Activated gamma-delta T cell treated with anti-CD3 and anti-CD28 coated beads, Interleukin-2, amount 50 U/mL, for 16 hours (primary cell): Measurements from ENCODE around the gene MTTP.

ENCODE experiments used
- DNase-seq: peaks from one replicate; pipeline ENCODE4 v3.0.0-alpha.2; 2020; ENCODE audit warnings: low read depth

MTTP gene

DNA sequence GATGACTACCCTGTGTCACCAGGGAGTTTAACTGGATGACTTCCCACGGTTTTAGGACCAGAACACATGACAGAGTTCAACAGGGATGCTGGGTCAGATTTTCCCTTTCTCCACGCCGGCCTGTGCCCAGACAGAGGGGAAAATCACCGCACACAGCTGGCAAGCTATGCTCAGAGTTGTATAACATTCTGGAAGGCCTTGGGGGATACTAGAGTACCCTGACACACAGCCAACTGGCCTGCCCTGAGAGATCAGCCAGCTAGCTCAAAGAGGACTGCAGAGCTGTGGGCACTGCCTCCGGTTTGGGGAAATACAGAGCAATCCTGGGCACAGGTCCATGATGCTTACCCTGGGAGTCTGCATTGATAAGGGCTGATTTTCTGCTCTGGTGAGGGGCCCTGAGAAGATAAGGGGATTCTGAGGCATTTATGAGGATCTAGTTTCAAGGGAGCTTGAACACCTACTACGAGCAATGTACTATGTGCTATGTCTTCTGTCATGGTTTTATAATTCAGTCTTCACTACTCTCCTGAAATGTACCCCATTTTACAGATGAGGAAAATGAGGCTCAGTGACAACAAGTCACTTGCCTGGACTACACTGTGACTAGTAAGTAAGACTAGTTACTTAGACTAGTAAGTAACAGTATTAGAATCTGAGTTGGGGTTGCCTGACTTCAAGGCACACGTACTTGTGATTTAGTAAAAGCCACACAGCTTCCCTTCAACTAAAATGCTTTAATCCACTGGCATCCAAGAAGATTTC, 68.3 kb downstream of the MTTP start:
- DNase-seq: no peak

DNA sequence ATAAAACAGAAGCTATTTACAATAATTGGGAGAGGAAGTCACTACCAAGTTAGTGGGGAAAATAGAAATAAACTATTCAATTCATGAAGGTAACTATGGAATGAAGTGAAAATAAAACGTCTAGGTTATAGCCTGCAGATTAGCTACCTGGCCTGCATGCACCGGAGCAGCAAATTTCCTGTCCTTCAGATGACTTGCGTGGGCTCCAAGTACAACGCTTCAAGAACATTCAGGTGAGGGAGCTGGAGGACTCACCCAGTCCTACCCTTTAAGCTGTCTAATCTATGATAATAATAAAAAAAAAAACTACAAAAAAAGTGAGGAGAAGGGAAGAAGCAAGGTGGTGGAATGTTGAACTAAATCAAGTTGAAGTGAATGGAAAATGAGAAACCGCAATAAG, 69.8 kb downstream of the MTTP start:
- DNase-seq: no peak

DNA sequence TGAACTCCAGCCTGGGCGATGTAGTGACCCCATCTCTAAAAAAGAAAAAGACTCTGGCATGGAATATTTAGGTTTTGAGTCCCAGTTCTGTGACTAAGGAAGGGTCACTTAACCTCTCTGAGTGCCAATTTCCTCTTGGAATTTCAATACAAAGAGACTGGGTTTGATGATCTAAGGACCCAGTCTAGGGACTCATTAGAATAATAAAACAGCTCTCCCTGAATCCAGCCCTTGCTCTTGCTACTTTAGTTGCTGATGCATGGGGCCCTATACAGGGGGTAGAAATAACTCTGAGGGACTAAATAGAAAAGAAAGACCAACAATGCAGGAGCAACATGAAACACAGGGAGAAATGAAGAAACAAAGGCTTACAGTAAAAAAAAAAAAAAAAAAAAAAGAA, 70.4 kb downstream of the MTTP start:
- no peak for DNase-seq

DNA sequence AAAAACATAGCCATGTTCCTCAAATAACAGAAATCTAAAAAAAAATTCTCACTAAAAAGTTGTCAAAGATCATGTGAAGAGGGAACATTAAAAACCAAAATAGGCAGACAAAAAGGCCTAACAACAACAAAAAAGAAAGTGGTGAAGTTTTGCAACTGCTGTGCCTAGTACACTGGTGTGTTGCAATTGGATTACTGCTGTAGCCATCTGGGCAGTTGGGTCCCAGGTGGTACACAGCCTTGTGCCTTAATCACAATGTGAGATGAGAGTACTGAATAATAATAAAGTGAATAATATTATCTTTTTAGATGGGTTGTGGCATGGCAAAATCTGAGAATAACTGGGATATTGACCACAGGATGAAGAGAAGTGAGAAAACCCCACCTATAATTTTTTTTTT, 71.0 kb downstream of the MTTP start:
- DNase-seq: no peak

DNA sequence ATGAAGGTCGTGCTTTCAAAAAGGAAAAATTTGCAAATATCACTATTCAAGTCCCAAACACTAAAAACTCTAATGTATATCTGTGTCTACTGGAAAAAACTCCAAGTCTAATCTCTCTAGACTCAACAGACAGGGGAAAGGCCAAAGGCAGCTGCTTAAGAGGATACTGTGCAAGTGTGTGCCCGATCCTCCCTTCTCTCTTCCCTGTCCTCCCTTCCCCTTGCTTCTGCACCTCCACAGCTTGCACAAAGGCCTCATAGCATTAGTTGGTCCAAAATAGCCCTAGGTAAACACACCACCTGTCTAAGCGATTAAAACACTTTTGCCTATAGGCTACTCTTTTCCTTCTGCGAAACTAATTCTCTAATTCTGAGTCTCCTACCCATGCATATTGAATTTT, 72.4 kb downstream of the MTTP start:
- no peak for DNase-seq

DNA sequence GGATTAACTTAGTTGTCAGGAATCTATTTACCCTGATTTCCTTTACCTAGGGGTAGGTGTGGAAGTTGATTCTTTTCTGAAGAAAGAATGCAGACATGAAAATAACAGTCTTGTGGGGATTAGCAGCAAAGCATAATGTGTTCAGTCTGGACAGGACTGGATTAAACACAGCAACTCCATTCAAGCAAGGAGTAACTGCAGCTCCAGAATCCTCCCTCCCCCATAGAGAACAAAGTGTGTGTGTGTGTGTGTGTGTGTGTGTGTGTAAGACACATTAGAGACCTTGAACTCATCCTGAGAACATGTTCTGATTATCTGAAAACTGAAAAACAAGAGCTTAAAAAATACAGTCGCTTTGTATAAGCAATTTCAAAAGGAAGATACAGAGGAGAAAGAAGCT, 73.7 kb downstream of the MTTP start:
- DNase-seq: no peak

DNA sequence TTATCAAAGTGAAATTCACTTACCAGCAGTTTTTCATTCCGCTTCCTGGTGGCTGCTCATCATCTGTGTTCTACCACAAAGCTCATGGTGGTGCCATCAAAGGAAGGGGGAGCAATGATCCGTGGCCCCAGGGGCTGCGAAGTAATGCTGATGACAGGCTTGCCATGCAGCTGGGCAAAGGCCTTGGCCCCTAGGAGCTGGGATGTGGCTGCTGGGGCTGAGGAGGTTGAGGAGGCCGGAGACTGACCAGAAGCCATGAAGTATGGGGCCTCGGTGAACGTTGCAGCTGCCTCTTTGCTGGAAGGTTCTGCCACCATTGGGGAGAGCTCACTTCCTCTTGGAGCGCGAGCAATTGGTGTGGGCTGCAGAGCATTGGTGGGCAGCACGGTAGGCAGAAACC, 74.6 kb downstream of the MTTP start:
- DNase-seq: no peak

DNA sequence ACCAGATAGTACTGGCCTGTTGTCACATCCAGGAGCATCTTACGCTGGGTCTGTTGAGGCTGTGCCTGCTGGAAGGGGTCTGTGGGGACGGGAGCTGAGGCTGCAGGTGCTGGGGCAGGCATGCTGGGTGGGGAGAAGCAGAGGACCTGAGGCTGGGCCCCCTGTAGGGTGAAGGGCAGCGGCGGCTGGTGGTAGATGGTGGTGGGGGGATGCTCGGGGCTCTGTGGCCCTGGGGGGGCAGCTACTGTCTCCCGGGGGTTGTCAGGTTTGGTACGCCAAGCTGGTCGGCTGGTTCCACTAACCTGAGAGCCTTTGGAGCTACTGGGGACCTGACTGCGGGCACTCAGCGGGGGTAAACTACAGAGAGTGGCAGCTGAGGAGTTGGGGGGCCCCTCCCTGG, 75.2 kb downstream of the MTTP start:
- DNase-seq: no peak

DNA sequence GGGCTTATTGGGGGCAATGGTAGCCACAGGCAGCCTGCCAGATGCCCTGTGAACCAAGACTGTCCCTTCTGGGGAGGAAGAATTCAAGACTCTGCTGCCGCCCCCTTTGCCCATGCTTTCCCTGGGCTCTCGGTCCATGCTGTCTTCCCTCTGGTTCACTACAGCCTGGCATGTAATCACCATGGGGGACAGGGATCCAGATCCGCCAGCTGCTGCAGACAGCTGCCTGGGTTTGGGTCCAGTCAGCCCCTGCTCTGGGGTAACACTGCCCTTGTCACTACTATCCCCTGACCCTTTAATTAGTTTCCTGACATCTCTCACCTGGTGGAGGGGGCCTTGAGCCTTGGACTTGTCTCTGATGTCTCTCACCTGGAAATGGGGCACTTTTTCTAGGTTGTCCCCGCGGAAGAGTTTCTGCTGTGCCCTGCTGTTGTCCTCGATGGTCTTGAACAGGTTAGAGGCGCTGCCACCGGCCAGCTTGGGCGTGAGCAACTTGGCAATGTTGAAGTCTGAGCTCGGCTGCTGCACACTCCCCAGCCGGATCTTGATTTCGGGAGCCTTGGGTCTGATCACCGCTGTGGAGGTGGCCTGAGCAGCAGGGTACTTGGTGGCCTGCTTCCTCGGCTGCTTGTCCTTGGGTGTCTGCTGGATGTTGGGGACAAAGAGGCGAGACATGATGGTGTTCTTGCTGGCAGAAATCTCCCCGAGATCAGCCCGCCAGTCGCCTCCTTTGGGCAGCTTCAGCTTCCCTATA, 76.6 kb downstream of the MTTP start:
- no peak for DNase-seq

DNA sequence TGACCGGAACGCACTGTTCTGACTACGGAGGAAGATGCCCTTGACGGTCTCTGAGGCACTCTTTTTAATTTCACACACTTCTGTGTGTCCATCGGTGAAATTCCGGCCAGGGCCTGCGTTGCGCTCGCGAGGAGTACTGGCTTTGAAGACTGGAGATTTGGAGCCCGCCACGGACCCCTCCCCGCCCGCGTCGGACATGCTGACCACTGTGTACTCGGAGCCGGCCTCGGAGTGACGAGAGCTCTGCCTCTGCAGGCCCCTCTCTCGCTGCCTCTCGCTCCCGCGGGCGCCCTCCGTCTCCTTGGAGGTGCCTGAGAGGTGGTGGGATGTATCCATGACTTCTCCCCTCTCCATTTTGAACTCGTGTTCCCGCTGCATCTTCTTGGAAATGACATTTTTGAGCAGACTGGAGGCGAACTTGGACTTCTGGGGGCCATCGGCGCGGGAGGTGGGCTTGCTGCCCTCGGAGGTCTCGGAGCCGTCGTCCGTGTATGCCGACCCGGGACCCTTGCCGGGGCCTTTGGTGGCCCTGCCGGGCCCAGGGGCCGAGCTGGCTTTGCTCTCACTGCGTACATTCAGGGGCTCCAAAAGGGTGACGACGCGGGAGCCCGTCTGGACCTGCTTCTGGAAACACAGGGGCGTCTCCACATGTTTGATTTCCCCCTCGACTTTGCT, 77.3 kb downstream of the MTTP start:
- DNase-seq: no peak

DNA sequence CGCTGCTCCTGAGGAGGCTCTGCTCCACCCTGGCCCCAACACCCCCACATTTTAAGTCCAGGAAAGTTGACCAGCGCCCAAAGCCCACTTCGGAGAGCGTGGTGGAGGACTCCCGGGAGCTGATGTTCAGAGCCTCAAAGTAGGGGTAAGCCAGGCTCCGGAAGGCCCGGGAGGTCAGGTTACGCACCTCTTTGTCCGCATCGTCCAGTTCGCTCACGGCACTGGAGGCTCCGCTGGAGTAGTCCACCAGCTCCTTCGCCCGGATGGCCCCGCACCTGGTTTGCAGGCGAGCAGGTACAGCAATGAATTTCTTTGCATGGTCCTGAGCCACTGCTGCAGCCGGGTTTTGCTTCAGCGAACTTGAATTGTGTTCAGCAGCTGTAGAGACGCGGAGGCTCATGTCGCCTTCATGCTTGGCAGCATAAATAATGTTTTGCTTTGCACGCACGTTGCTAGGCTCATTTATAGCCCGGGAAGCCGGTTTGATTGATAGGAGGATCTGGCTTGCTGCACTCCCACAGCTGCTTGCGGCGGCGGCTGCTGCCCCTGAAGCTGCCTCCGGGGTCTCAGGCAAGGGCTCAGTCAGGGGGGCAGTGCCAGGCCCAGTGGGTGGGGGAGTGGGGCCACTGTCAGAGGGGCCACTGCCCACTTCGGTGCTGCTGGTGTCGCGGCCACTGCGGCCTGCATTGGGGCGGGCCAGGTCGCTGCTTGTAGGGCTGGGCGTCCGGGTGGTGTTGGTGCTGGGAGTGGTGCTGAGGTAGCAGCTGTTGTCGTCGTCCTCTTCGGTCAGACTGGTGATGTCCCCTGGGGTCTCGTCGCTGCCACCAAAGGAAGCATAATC, 78.2 kb downstream of the MTTP start:
- DNase-seq: no peak

DNA sequence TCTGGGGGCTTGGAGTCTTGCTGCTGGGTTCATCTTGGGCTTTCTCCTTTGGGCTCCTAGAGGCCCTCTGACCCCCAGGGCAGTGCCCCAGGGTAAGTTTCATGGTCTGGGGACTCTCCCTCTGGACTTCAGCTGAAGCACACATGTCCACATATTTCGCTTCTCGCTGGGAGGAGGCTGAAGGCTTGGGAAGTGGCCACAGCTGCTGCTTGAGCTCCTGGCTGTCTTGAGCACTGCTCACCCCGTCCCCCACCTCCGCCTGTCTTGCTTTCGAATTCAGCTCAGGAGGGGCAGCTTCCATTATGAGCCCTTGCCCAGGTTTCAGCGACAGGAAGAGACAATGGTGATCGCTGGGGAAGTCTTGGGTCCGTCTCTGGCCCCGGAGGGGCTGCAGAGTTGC, 79.3 kb downstream of the MTTP start:
- DNase-seq: no peak

DNA sequence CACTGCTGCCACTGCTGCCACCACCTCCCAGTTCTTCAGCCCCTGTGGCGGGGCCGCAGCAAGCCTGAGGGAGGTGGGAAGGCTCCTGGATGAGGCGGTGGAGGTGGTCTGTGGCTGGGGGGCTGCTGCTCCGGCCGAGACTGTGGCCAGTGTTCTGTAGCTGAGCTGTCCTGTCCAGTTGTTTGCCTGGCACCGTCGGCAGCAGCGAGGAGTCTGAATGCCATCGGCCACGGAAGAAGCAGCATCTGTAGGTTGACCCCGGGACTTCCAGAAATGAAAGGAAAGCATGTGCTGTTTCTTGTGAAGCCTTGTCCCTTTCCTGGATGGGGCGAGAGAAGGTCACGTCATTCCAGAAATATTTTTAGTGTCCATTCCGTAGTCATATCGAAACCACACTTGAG, 79.7 kb downstream of the MTTP start:
- no peak for DNase-seq

DNA sequence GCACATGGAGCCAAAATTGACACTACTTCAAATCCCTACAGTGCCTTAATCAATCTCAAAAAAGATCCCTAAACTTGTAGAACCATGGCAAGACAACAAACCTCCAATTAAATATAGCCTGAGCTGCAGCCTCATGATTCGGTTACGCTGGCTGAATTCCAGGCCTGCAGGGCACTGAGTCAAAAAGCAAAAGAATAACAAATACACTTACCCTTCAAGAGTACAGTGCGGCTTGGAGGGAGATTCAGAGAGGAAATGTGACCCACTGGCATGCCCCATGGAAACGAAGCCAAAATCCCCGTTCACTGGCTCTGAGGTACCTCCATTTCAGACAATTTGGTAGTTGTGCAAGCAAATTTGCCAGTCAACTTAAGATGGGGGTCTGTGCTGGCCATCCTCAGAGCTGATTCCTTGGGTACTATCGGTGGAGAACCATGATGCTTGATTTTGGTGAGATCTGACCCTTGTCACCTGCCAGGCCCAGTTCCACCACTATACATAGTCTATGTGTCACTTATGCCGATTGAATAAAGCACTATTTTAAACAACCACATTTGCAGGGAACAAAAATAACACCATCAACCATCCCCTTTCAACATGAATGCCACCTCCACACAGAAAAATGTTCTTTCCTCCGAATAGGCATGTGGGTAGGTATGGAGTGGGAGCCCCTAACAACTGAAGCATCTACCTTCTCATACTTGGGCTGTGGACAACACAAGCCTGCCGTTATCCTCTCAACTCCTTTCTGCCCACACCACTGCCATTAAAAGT, 80.9 kb downstream of the MTTP start:
- no peak for DNase-seq

DNA sequence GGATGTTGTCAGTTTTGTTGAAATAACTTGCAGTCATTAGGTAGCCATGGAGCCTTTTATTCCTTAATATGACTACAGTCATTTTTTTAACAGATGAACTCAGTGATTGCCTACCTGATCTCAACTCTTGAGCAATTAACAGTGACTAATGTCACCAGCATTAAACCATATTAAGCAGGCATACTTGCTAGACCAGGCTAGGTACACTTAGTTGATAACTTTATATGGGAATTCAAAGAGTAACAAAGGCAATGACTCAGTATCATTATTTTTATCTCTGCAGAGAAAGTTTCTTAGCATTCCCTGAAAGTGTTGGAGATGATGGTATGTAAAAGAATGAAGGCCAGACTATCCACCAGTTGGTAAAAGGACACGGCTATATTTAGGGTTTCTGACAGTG, 83.2 kb downstream of the MTTP start, which contains the start of gene C4orf54:
TSS of gene C4orf54 (minus strand) at position 31 of the 400 bp plus-strand sequence. CDS start 3,180 bp downstream, outside the sequence.
- DNase-seq: no peak

DNA sequence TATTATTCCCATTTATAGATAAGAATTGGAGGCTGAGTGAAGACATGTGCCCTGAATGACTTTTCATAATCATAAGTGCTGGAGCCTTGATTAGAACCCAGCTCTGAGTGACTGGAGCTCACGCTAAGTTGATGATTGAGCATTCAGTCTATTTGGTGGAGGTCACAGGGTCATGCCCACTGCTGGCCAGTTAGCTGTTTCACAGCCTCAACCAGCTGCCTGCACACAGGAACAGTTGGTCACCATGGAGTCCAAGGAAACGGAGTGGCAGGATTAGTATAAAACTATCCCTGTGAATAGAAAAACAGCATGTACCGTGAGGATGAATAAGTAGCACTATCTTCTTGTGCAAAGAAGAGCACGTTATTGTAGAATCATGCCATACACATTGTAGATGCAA, 84.0 kb downstream of the MTTP start:
- DNase-seq: no peak

DNA sequence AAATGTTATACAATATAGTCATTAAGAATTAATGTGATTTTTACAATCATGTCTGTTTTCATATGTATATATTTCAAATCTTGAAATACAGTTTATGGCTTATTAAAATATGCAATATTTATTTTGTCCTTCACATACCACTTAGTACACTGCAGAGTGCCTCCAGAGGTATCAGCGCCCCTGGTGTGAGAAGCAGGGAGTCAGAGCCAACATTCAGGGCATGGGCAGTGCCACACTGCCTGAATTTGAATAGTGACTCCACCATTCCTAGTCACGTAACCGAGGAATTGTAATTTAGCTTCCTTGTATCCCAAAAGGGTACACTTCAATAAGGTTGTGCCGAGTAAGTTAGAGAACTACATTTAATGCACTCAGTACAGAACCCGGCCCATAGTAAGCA, 87.3 kb downstream of the MTTP start:
- no peak for DNase-seq

DNA sequence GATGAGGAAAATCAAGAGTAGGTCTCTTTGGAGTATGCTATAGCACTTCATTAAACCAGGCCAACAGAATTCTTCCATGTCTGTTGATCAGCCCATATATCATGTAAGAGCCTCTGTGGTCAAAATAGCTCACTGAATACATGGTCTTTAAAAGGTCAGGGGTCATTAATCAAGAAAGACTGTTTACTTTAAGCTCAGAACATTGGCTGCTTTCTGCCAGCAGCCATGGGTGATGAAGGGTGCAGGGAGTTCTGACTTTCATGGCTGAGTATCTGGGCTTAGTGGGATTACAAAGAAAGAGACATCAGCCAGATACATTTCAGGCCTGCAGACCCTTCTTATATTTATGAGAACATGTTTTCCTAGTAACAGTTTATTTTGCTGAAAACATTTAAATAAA, 90.1 kb downstream of the MTTP start:
- DNase-seq: no peak

DNA sequence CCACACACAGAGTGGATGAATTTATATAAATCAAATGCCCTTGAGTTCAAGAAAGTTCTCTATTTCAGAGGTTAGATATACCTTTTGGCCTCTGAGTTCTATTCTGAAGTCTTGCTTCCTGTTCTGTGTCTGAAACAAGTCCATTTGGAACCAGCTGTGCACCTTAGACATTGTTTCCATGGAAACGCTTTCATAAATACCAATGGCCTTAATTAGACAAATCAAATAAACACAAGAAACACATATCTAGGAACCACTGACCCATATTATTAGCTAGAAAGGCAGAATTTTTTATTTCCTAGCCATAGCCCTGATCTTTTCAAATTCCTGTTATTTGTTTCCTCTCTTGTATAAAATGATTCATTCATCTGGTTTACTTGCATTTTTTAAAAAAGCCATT, 91.4 kb downstream of the MTTP start:
- DNase-seq: no peak

DNA sequence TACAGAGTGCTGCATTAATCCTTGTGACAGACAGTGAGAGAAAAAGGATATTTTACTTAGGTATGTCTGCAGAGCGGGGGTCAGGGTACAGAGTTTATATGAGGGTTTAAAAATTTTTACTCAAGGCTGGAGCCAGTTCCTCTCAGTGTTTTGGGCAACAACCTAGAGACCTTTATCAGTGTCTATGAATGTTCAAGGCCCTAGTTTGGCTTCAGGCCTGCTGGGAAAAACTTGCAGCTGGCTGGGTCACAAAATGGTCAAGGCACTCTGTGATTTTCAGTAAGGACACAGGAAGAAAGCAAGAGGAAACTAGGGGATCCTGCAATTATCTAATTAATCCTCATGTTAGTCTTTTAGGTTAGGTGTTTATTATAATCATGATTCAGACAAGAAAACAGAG, 93.8 kb downstream of the MTTP start:
- DNase-seq: no peak

DNA sequence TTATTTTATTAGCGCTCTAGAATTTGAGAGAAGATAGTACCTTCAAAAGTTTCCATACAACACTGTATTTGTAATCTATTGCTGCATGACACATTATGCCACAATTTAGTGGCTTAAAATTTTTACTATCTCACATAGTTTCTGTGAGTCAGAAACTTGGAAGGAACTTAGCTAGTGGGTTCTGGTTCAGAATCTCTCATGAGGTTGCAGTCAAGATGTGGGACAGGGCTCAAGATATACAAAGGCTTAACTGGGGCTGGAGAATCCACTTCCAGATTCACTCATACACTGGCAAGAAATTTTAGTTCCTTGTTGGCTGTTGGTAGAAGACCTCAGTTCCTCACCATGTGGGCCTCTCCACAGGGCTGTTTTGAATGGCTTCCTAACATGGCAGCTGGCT, 94.5 kb downstream of the MTTP start:
- no peak for DNase-seq
